ENCODE measurements around the gene HSPA4L.

- TF ChIP-seq POLR2AphosphoS5 (IDR thresholded peaks at IDR 0.05; ENCODE audit: borderline replicate concordance, low read depth, low read length) (no peak), EZH2 (IDR thresholded peaks at IDR 0.05) (no peak)
Measured at GRCh38 chr4:127759228-127759820, 22.8 kb upstream of the HSPA4L start.
